ENCODE results near the gene RAB8B. TPM values are rescaled to one million over a fixed set of nuclear protein-coding genes. Genes with fewer than 3 reads are reported as not detected.

The RAB8B gene
- total RNA-seq, 2 donors from 2014 or later: 21.9 to 28.8 TPM

DNA sequence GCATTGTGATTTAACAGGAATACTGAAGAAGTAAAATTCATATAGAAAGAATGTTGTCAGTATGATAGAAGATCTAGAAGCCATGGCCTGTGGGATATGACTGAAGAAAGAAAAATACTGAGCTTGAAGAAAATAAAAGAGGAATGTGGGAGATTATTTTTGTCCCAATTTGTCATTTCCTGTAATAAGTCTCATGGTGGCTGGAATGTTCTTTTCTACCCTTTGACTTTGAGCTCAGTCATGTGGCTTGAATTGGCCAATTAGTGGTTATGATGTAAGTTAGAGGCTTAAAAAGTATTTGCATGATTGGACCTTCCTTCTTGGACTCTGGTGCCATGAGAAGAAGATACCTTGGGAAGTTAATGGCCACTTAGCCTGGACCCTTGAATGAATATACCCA lies 102.1 kb downstream of the RAB8B start:
- H3K36me3 Mint-ChIP-seq (ENCODE audit: low read depth): peaks cover 13% of the 10 kb centered on the region
- Histone ChIP-seq H3K36me3 (ENCODE audit: control insufficient read depth, insufficient read depth, low read length) (no peaks in the 10 kb centered on the region), H3K9ac (ENCODE audit: extremely low read depth, low read length, poor library complexity, severe bottlenecking) (no peak overlapping the region), H3K4me3 (ENCODE audit: low read length) (no peak overlapping the region), H3K4me1 (ENCODE audit: control insufficient read depth, insufficient read depth, low read length) (no peaks in the 10 kb centered on the region), H3K27me3 (ENCODE audit: control insufficient read depth, insufficient read depth, low read length, poor library complexity, severe bottlenecking) (no peaks in the 10 kb centered on the region), H3K9me3 (ENCODE audit: control insufficient read depth, low read length) (no peaks in the 10 kb centered on the region), H3K27ac (ENCODE audit: low read depth, low read length) (no peak overlapping the region)
- DNase-seq: no peak
- no peak overlapping the region for H3K4me3 Mint-ChIP-seq
- H3K27me3 Mint-ChIP-seq (ENCODE audit: insufficient read depth): no peaks in the 10 kb centered on the region
- TF ChIP-seq, protein P1, sequence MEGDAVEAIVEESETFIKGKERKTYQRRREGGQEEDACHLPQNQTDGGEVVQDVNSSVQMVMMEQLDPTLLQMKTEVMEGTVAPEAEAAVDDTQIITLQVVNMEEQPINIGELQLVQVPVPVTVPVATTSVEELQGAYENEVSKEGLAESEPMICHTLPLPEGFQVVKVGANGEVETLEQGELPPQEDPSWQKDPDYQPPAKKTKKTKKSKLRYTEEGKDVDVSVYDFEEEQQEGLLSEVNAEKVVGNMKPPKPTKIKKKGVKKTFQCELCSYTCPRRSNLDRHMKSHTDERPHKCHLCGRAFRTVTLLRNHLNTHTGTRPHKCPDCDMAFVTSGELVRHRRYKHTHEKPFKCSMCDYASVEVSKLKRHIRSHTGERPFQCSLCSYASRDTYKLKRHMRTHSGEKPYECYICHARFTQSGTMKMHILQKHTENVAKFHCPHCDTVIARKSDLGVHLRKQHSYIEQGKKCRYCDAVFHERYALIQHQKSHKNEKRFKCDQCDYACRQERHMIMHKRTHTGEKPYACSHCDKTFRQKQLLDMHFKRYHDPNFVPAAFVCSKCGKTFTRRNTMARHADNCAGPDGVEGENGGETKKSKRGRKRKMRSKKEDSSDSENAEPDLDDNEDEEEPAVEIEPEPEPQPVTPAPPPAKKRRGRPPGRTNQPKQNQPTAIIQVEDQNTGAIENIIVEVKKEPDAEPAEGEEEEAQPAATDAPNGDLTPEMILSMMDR (conservative IDR thresholded peaks at IDR 0.05): no peak
- no peaks in the 10 kb centered on the region for H3K4me1 Mint-ChIP-seq
- no peak overlapping the region for H3K27ac Mint-ChIP-seq
- H3K9me3 Mint-ChIP-seq: no peaks in the 10 kb centered on the region

DNA sequence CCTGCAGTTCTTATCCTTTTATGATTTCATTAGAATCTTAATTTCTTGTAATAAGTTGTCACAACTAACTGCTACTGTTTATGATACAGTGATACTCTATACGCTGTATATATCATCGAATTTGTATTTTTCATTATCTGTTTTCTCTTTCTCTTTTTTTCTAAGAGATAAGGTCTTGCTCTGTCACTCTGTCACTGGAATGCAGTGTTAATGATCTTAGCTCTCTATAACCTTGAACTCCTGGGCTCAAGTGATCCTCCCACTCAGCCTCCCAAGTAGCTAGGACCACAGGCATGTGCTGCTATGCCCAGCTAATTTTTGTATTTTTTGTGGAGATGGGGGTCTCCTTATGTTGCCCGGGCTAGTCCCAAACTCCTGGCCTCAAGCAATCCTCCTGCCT lies 102.8 kb downstream of the RAB8B start:
- no peaks in the 10 kb centered on the region for H3K4me1 Mint-ChIP-seq
- Histone ChIP-seq H3K27ac (ENCODE audit: low read depth, low read length) (no peak overlapping the region), H3K36me3 (ENCODE audit: control insufficient read depth, insufficient read depth, low read length) (no peaks in the 10 kb centered on the region), H3K9ac (ENCODE audit: extremely low read depth, low read length, poor library complexity, severe bottlenecking) (no peak overlapping the region), H3K27me3 (ENCODE audit: control insufficient read depth, insufficient read depth, low read length, poor library complexity, severe bottlenecking) (no peaks in the 10 kb centered on the region), H3K9me3 (ENCODE audit: control insufficient read depth, low read length) (no peaks in the 10 kb centered on the region), H3K4me1 (ENCODE audit: control insufficient read depth, insufficient read depth, low read length) (no peaks in the 10 kb centered on the region), H3K4me3 (ENCODE audit: low read length) (no peak overlapping the region)
- no peak overlapping the region for H3K27ac Mint-ChIP-seq
- 96 to 100% methylated on average over 2 to 3 of the region's 3 CpGs for WGBS, 2 experiments (ENCODE audit: insufficient coverage in 1 of 2, insufficient read length in 1 of 2)
- DNase-seq: no peak
- H3K4me3 Mint-ChIP-seq: no peak overlapping the region
- TF ChIP-seq, protein P1 (conservative IDR thresholded peaks at IDR 0.05): no peak
- H3K36me3 Mint-ChIP-seq (ENCODE audit: low read depth): peaks cover 13% of the 10 kb centered on the region
- no peaks in the 10 kb centered on the region for H3K27me3 Mint-ChIP-seq (ENCODE audit: insufficient read depth)
- no peaks in the 10 kb centered on the region for H3K9me3 Mint-ChIP-seq

DNA sequence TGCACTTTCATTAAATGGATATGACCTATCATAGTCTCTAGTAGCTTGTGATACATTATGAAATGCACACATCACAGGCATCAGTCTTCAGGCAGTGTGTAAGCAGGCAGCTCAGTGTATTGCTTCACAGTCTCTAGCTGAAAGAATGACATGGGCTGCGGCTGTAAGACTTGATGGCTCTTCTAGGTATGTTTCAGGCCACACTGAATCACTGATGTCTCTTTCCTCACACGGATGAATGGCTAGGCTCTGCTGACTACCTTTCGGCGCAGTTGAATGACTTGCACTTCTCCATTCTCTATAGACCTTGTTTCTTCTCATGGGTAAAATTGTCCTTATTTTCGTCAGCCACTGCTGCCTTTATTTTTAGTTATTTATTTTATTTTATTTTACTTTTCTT lies 103.4 kb downstream of the RAB8B start:
- no peak overlapping the region for H3K4me3 Mint-ChIP-seq
- TF ChIP-seq, protein P1 (conservative IDR thresholded peaks at IDR 0.05): no peak
- H3K4me3 ChIP-seq (ENCODE audit: low read length): no peak overlapping the region
- H3K4me1 Mint-ChIP-seq: no peaks in the 10 kb centered on the region
- H3K36me3 ChIP-seq (ENCODE audit: control insufficient read depth, insufficient read depth, low read length): no peaks in the 10 kb centered on the region
- WGBS, 2 experiments (ENCODE audit: insufficient coverage in 1 of 2, insufficient read length in 1 of 2): 90 to 98% methylated on average over 4 to 5 of the region's 5 CpGs
- no peaks in the 10 kb centered on the region for H3K4me1 ChIP-seq (ENCODE audit: control insufficient read depth, insufficient read depth, low read length)
- H3K27ac Mint-ChIP-seq: no peak overlapping the region
- H3K27me3 Mint-ChIP-seq (ENCODE audit: insufficient read depth): no peaks in the 10 kb centered on the region
- no peaks in the 10 kb centered on the region for H3K27me3 ChIP-seq (ENCODE audit: control insufficient read depth, insufficient read depth, low read length, poor library complexity, severe bottlenecking)
- no peak overlapping the region for H3K27ac ChIP-seq (ENCODE audit: low read depth, low read length)
- peaks cover 15% of the 10 kb centered on the region for H3K36me3 Mint-ChIP-seq (ENCODE audit: low read depth)
- H3K9me3 ChIP-seq (ENCODE audit: control insufficient read depth, low read length): no peaks in the 10 kb centered on the region
- H3K9me3 Mint-ChIP-seq: no peaks in the 10 kb centered on the region
- no peak overlapping the region for H3K9ac ChIP-seq (ENCODE audit: extremely low read depth, low read length, poor library complexity, severe bottlenecking)
- no peak for DNase-seq
